ENCODE data around the gene BLTP1. TPM values are rescaled to one million over a fixed set of nuclear protein-coding genes. Genes with fewer than 3 reads are reported as not detected.
A peak's percentile ranks its signal among the peaks of the same experiment; 100 is the strongest.

Gene BLTP1
- total and polyA plus RNA-seq, 2 experiments from 2014 or later: 12.9 to 62.5 TPM

GRCh38 chr4:122151982-122152710 is at the start of gene BLTP1 (continued):
- no peak for TF ChIP-seq ETS1 (IDR thresholded peaks at IDR 0.05)
- TF ChIP-seq STAT1 (IDR thresholded peaks at IDR 0.05; ENCODE audit: unreplicated experiment): no peak
- no peak for TF ChIP-seq ZNF331 (CRISPR knock-in tag; IDR thresholded peaks at IDR 0.05; ENCODE audit: low read depth)
- TF ChIP-seq JUNB (IDR thresholded peaks at IDR 0.05; ENCODE audit: unreplicated experiment): no peak
- TF ChIP-seq NANOG (IDR thresholded peaks at IDR 0.05; ENCODE audit: borderline replicate concordance): no peak
- peak; percentile 84 for TF ChIP-seq POLR2AphosphoS5 (IDR thresholded peaks at IDR 0.05; ENCODE audit: low read depth)
- no peak for TF ChIP-seq EZH2phosphoT487 (IDR thresholded peaks at IDR 0.05; ENCODE audit: unreplicated experiment)

GRCh38 chr4:122104184-122104583 is 47.9 kb upstream of the BLTP1 start:
- ATAC-seq (peak; percentile 17; the same call in 1 of the 3 replicates), DNase-seq (ENCODE audit: low spot score) (no peak)
- peaks cover 22% of the 10 kb centered on the region for H3K4me1 ChIP-seq (ENCODE audit: insufficient read depth)
- H3K4me1 Mint-ChIP-seq: peaks cover 24% of the 10 kb centered on the region
- no peaks in the 10 kb centered on the region for H3F3A ChIP-seq (replicated peaks; ENCODE audit: low read depth)
- no peak overlapping the region for H3K4me2 ChIP-seq
- no peaks in the 10 kb centered on the region for H3K36me3 Mint-ChIP-seq (ENCODE audit: low read depth)
- H4K20me1 ChIP-seq (replicated peaks; ENCODE audit: insufficient read depth): no peaks in the 10 kb centered on the region
- H3K27me3 Mint-ChIP-seq (ENCODE audit: insufficient read depth, low read depth, poor library complexity): no peaks in the 10 kb centered on the region
- no peak overlapping the region for H3K27ac Mint-ChIP-seq
- no peaks in the 10 kb centered on the region for H3K36me3 ChIP-seq (ENCODE audit: insufficient read depth)
- H3K79me2 ChIP-seq (replicated peaks; ENCODE audit: insufficient read depth): no peaks in the 10 kb centered on the region
- H3K9me3 Mint-ChIP-seq: no peaks in the 10 kb centered on the region
- no peak overlapping the region for H3K4me3 ChIP-seq
- peak overlapping the region; percentile 57; the same call in 1 of the 2 replicates for H2AFZ ChIP-seq
- H3K27me3 ChIP-seq (ENCODE audit: insufficient read depth): peaks cover 10% of the 10 kb centered on the region
- no peak overlapping the region for H3K4me3 Mint-ChIP-seq
- H3K9me2 ChIP-seq (ENCODE audit: insufficient read depth): no peaks in the 10 kb centered on the region
- no peak overlapping the region for H3K27ac ChIP-seq (ENCODE audit: low read depth)
- no peak for TF ChIP-seq POLR2AphosphoS5 (IDR thresholded peaks at IDR 0.05; ENCODE audit: low read depth)
- no peak for TF ChIP-seq JUNB (IDR thresholded peaks at IDR 0.05; ENCODE audit: unreplicated experiment)
- TF ChIP-seq ZNF114 (CRISPR knock-in tag; IDR thresholded peaks at IDR 0.05): no peak
- TF ChIP-seq NANOG (IDR thresholded peaks at IDR 0.05; ENCODE audit: borderline replicate concordance): no peak
- no peak for TF ChIP-seq STAT1 (IDR thresholded peaks at IDR 0.05; ENCODE audit: unreplicated experiment)
- no peak for TF ChIP-seq EZH2 (IDR thresholded peaks at IDR 0.05; ENCODE audit: low read depth, unreplicated experiment)
- TF ChIP-seq CREB1 (CRISPR knock-in tag; IDR thresholded peaks at IDR 0.05; ENCODE audit: low read depth): no peak
- TF ChIP-seq ZNF331 (CRISPR knock-in tag; IDR thresholded peaks at IDR 0.05; ENCODE audit: low read depth): no peak
- no peak for TF ChIP-seq ETS1 (IDR thresholded peaks at IDR 0.05)
- TF ChIP-seq EZH2phosphoT487 (IDR thresholded peaks at IDR 0.05; ENCODE audit: unreplicated experiment): no peak
- TF ChIP-seq REST (IDR thresholded peaks at IDR 0.05; ENCODE audit: unreplicated experiment): no peak
- no peak for TF ChIP-seq CTCF (conservative IDR thresholded peaks at IDR 0.05; ENCODE audit: low read depth in 2 of 2)
